Sciatic nerve (tissue), 2 donors: ENCODE data around the gene UBR3. TPM values are rescaled to one million over a fixed set of nuclear protein-coding genes. Genes with fewer than 3 reads are reported as not detected.

Experiments
- ATAC-seq: fragments of 200-7000 bp; cut with Tn5 transposase; one replicate; pipeline ENCODE4 v1.9.1; 2020; ENCODE audit warnings: mild to moderate bottlenecking, moderate library complexity
- DNase-seq: peaks from one replicate; pipeline ENCODE4 v3.0.0-alpha.2; 2020; ENCODE audit warnings: low spot score
- intact Hi-C: fragments of 100-400 bp; cut with DNase I; formaldehyde crosslinking; loops from one replicate; pipeline ENCODE4 v1.14.2; 2022
- total RNA-seq: library from RNA; stranded (reverse); fragmentation: NEBNext Ultra II Directional; extraction: Animal tissue kit (Norgen Biotek cat#: 25700); gene quantifications from one replicate; pipeline ENCODE4 v1.2.1, GENCODE V29; 2021
- donor health status: DM: no; HTN: no; CAD: no.
- donor health status: DM: no; HTN: no; CAD: no.

Gene UBR3
- total RNA-seq, 1 donor from 2014 or later: 80.3 TPM

DNA sequence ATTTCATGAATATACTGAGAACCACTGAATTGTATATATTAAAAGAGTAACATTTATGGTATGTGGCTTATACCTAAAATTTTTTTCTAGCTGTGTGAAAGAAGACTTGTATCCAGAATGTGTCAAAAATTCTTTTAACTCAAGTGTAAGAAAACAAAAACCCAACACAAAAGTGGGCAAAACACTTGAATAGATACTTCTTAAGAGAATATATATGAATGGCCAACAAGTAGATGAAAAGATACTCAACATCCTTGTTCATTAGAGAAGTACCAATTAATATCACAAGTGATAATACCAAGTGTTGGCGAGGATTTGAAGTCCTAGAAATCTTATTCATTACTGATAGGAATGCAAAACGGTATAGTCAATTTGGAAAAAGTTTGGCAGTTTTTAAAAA, 243.5 kb downstream of the UBR3 start:
- intact Hi-C loops: no loop called here
- DNase-seq (no peak), ATAC-seq (no peak)

DNA sequence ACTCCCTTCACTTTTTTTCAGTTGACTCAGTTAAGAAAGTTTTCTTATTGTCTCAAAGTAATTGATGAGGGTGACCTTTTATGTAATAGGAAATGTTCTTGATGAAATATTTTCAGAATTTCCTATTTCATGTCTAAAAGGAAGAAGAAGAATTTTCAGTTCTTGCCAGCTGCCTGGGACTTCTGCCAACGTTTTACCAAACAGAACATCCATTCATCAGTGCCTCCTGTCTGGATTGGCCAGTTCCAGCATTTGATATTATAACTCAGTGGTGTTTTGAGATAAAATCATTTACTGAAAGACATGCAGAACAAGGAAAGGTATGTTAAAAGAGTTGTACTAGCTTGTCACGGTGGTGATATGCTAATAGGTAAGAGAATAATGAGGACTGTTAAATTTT, 246.0 kb downstream of the UBR3 start:
- DNase-seq: peak; percentile 86
- ATAC-seq: peak; percentile 74
- intact Hi-C loops: no loop called here

DNA sequence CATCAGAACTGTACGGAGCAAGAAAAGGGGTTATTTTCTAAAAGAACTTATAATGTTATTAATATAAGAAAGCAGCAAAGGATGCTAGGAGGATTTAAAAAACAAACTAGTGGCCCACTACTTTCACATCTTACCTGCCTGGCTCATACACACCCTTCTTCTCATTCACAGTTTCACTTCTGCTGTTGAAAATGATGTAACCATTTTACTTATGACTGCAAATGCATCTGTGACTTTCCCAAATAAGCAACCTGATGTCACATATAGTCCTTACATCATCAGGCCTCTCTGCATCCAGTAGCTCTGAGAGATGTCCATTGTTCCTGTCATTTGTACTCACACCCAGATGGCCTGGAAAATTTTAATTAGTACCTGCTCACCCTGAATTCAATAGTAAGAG, 248.9 kb downstream of the UBR3 start:
- no peak for DNase-seq
- intact Hi-C loops: no loop called here
- no peak for ATAC-seq

DNA sequence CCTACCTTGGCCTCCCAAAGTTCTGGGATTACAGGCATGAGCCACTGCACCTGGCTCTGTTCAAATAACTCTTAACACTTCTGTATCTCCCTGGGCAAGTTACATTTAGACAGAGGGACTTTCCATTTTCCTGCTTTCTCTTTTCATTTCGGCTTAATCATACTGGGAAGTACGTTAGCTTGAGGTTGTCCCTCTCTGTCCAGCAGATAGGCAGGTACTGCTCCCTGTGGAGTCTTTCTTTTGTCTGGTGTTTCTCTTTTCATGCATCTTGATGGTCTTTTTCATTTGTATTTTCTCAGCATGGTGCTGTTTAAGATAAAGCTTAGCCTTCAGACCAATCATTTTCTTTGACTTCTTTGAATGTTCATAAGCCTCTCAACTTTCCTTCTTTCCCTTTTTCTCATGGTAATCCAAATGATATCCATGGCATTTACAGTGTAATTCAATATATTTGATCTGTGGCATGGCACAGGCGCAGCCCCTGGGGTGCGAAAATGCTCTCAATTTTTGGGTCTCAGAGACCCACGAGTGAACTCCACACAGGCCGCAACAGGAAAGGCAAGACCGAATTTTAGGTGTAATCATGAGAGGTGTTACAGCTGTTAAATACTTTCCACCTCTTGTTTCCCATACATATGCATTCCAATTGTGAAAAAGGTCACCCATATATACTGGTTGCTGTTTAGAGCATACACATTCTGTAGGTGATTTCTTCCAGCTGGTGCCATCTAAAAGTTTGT, 250.7 kb downstream of the UBR3 start:
- no peak for ATAC-seq
- DNase-seq: no peak
- intact Hi-C loops: no loop called here

DNA sequence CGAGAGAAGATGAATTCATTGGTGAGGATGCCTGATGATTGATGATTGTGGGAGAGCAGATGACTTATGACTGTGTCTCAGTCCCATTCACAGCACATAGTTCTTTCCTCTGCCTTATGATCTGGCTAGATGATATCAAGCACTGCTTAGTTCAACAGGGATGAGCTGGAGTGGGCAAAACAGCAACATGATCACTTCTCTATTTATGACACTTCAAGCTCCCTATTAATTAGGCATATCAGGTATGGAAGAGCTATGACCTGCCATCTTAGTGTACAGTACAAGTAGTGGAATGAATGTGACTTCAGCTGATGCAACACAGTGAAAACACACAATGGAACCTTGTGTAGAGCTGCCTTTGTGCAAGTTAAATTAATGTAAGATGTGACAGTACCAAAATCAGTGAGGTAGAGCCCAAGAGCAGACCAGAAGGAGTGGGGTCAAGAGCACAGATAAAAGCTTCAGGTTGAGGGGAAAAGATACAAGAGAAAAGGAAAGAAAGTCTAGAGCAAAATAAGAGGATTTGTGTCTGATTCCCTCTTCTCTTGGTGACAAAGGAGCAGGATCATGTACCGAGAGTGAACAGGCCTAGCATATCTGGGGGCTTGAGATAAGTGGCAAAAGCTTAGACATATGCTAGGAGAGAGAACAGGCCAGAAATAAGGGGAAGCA, 257.7 kb downstream of the UBR3 start:
- no peak for DNase-seq
- intact Hi-C loops: no loop called here
- no peak for ATAC-seq

DNA sequence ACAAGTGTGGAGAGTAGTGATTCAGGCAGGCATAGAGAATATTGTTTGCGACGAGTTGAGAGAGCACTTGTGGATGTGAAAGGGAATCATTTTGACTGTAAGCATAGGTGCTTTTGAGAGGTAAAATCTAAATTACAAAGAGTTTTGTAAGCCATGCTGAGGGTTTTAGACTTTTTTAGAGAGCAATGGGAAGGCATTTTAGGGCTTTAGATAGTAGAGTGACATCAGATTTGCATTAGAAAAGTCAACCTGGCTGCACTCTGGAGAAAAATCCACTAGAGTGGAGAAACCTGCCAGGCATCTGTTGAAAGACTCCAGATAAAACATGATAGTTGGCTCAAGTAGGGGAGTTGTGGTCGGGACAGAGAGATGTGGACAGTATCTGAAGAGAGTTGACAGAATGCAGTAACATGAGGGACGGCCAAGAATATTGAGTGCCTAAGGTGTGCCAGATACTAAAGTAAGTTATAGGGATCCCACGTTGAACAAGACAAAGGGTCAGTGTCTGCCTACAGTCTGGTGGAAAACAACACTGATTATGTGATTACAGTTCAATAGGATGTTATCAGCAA, 258.9 kb downstream of the UBR3 start:
- DNase-seq: no peak
- intact Hi-C loops: no loop called here
- ATAC-seq: no peak

DNA sequence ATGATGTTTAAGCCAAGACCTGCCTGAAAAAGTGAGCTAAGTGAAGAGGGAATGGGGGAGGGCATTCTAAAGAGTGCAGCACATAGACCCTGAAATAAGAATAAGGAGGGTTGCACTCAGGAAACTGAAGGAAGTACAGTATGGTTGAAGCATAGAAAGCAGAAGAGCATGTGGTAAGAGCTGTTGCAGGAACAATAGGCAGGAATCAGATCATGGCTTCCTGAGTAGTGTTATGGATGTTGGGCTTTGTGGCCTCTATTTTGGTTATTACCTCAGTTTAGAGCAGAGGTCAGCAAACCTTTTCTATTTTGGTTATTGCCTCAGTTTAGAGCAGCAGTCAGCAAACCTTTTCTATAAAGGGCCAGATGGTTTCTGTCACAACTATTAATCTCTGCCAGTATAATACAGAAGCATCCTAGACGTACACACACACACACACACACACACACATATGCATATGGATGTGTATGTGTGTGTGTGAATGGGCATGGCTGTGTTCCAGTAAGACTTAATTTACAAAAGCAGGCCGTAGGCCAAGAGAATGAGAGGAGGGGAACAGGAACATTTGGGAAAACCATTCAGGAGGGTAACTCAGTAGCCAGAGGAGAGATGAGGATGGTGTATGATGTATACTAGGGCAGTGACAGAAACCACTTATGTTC, 259.6 kb downstream of the UBR3 start:
- DNase-seq: no peak
- intact Hi-C loops: no loop called here
- ATAC-seq: no peak

DNA sequence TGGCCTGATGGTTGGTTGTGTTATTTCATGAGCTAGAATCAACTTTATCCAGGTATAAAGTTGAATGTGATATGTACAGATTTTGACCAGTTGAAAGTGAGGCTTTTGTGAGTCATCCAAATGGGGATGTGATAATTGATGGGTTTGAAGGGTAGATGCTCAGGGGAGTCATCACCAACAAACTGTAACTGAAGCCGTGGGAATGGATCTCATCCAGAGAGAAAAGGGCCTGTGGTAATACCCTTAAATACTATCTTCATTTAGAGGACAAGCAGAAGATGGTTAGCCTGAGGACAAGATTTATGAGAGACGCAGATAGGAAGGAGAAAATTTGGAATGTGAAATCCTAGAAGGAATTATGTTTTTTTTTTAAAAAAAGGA, 260.1 kb downstream of the UBR3 start:
- ATAC-seq: no peak
- intact Hi-C loops: no loop called here
- DNase-seq: no peak

DNA sequence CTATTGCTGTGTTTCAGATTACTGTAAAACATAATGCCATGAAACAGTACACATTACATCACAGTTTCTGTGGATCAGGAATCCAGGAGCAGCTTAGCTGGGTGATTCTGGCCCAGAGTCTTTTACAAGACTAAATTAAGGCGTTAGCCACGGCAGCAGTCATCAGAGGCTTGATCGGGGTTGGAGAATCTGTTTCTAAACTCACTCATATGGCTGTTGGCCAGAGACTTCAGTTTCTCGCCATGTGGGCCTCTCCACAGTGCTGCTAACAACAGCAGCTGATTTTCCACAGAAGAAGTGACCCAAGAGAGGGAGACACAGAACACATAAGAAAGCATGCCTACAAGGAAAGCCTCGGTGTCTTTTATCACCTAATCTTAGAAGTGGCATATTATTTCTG, 261.5 kb downstream of the UBR3 start:
- peak; percentile 76 for ATAC-seq
- intact Hi-C loops: no loop called here

DNA sequence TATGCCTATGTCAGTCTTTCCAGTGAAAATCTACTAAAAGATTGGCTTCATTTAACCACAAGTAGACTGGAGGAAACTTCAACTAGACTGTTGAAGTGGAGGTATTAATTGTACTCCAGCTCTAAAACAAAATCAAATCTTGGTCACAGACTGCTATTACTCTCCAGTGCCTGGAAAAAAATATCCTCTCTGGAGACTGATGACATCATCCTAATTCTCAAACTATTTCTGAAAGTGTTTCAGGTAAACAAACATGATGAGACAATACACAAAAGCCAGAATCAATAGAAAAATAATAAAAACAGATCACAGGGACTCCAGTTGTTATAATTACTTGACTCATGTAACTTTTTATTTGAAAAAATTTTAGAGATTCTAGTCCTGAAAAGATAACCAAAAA, 263.0 kb downstream of the UBR3 start:
- intact Hi-C loops: no loop called here
- DNase-seq (no peak), ATAC-seq (no peak)

More for the DNA sequence above, 261.5 kb downstream of the UBR3 start:
- no peak for DNase-seq

DNA sequence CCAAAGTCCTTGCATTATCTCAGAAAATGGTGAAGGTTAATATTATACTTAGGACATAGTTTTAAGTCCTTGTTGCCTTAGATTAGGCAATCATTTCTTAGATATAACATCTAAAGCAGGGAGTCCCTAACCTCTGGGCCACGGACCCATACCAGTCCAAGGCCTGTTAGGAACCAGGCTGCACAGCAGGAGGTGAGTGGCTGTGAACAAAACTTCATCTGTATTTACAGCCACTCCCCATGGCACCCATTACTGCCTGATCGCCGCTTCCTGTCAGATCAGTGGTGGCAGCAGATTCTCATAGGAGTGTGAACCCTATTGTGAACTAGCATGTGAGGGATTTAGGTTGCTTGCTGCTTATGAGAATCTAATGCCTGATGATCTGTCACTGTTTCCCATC, 264.2 kb downstream of the UBR3 start:
- no peak for DNase-seq
- no peak for ATAC-seq
- intact Hi-C loops: no loop called here

DNA sequence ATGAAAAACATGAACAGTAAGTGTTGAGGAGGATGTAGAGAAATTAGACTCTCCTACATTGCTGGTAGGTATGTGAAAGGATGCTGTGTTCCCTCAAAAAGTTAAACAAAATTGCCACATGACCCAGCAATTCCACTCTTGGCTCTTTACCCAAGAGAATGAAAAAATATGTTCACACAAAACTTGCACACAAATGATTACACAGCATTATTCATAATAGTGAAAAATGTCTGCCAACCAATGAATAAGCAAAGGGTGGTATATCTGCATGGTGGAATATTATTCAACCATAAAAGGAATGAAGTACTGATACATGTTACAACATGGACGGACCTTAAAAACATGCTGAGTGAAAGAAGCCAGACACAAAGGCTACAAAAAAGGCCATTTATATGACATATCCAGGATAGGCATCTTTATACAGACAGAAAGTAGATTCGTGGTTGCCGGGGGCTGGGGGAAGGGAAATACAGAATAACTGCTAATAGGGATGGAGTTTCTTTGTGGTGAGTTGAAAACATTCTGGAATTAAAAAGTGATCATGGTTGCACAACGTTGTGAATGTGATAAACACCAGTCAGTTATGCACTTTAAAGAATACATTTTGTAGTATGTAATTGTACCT, 265.3 kb downstream of the UBR3 start:
- no peak for ATAC-seq
- intact Hi-C loops: no loop called here
- no peak for DNase-seq

DNA sequence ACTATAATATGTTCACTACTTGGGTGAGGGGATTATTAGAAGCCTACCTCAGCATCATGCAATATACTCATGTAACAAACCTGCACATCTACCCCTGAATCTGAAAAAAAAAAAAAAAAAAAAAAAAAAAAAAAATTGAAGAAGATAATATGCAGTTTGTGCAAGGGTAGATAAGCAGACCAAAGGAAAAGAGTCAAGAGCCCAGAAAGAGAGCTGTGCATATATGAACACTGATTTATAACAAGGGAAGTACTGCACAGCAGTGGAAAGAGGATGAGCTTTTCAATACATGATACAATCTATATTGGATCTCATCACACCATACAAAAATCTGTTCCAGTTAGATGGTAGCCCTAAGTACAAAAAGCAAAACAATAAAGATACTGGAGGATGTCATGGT, 268.1 kb downstream of the UBR3 start:
- intact Hi-C loops: no loop called here
- DNase-seq (no peak), ATAC-seq (no peak)

DNA sequence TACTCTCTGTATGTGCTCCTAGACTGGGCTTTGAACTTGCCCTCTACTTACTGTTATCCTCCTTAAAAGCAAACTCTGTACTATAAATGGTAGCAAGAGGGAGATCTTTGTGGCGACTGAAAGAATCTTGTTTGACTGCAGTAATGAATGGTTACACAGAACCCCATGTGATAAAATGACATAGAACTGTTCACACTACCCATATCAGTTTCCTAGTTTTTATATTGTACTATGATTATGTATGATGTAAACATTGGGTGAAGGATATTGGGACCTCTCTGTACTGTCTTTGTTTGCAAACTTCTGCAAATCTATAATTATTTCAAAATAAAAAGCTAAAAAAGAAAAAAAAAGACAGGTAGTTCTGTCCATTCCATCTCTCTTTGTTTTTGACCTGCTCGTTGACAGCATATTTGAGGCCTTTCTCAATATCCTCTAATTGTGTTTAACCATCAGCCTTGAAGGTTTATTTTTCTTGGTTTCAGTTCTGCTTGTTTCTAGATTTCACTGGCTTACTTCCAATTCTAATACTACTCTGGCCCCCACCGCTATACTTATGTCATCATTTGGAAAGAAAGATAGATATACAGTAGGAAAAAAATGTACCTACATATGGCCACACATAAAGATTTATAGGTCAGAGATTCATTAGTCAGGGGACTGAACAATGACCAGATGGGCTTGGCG, 271.5 kb downstream of the UBR3 start:
- intact Hi-C loops: no loop called here
- ATAC-seq: no peak
- no peak for DNase-seq

DNA sequence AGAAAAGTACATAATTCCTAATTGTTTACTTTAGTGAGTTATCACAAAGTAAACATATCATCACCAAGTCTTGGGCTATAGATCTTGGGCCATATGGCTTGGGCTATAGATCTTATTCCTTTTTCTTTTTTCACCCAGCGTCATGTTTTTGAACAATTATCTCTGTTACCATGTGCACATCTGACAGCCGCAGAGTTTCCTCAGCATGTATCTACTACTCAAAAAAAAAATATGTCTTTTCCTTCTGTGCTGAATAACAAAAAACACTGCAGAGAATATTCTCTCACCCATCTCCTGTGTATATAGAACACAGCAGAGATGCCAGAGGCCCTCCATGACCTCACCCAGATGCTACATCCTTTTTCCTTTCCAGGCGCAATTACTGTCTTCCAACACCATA, 274.5 kb downstream of the UBR3 start:
- intact Hi-C loops: no loop called here
- no peak for DNase-seq
- no peak for ATAC-seq

DNA sequence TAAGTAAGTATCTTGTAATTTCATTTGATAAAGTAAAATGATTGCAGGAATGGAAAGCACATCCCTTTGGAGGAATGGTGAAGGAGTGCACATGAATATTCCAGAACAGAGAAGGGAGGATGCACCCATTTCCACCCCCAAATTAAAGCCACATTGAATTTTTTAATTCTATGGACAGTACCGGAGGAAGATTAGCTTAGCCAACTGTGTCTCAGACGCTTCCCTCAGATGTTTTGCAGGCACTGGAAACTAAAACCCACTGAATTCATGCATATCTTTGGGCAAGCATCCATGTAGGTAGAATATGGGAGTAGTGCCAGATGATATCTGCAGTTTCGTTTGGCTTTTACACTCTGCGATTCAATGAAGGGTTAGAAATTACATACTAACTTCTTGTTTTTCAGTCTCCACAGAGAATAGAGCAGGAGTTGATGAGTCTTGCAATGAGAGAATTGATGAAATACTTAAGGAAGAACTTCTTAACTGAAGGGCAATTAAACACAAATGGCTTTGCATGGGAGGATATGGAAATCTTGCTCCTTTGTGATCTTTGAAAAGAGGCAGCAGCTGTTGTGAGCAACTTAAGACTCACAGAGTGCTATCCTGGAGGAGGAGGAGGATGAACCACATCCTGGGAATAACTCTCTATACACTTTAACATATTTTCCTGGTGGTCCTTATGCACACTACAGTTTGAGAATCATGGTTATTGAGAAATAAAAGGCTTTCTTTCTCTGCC, 279.0 kb downstream of the UBR3 start:
- no peak for ATAC-seq

DNA sequence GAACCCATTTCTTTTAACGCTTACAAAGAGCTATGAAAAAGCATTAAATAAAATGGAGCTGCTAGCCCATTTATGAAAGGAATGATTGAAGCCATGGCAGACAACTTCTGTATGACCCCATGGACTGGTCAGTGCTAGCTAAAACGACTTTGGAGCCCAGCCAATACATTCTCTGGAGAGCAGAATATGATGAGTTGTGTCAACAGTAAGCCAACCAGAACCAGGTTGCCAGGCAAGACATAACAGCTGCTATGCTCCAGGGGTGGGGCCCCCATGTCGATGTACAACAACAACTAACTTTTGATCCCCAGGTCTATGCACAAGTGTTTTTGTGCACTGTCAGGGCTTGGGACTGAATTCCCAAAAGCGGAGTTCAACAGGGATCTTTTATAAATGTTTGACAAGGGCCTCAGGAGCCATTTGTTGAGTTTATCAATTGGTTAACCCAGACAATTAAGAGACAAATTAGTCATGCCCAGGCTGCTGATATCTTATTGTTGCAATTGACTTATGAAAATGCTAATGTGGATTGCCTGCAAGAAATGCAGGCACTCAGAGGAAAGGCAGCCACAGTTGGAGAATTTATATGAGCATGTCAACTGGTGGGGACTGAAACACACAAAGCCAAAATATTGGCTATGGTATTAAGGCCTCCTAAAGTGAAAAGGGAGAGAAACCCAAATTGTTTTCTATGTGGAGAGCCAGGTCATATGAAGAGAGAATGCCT, 286.1 kb downstream of the UBR3 start:
- DNase-seq: no peak
- intact Hi-C loops: no loop called here
- ATAC-seq: no peak

More for the DNA sequence above, 279.0 kb downstream of the UBR3 start:
- DNase-seq: no peak
- intact Hi-C loops: no loop called here
